ENCODE data around the gene C10orf62.
"Not testable (repeated sequence)": the region's sequence is repeated elsewhere in the genome, so short reads cannot be mapped to it uniquely, and the experiment has no call there.

C10orf62 gene

DNA sequence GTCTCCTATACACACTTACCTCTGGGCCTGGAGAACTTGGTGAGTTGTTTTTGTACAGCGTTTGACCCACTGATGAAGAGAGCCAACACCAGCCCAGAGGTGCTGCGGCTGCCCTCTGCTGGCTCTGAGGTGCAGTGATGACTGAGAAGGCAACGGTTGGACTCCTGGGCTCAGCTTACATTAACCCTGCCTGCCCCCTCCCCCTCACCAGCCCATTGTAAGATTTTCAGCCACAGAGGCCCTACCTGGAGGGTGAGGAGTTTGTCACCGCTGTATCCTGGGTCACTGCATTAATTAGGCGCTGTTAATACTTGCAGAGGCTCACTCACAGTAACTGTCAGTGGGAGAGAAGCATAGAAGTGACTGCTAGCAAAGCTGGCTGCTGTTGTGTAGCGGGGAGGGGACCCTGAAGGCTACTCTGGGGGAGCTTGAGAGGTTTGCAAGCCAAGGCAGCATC lies 35.9 kb upstream of the C10orf62 start:
- in situ Hi-C loops (cut with HindIII; ENCODE audit: low sequenced_read_pairs): no loop called here

DNA sequence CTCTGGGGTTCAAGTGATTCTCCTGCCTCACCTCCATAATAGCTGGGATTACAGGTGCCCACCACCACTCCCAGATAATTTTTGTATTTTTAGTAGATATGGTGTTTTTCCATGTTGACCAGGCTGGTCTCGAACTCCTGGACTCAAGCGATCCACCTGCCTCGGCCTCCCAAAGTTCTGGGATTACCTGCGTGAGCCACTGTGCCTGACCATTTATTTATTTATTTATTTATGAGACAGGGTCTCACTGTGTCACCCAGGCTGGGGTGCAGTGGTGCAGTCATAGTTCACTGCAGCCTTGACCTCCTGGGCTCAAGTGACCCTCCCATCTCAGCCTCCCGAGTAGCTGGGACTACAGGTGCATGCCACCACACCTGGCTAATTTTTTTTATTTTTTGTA lies 35.2 kb upstream of the C10orf62 start:
- H3K4me3 ChIP-seq (ENCODE audit: low read depth, low read length); DNase-seq (ENCODE audit: low read depth); in situ Hi-C loops (cut with HindIII; ENCODE audit: low sequenced_read_pairs): not testable (repeated sequence)

More for the DNA sequence above, 35.9 kb upstream of the C10orf62 start:
- no peak overlapping the region for H3K4me3 ChIP-seq (ENCODE audit: low read depth, low read length)
- peak; percentile 53 for DNase-seq (ENCODE audit: low read depth)
- TF ChIP-seq, protein P1, sequence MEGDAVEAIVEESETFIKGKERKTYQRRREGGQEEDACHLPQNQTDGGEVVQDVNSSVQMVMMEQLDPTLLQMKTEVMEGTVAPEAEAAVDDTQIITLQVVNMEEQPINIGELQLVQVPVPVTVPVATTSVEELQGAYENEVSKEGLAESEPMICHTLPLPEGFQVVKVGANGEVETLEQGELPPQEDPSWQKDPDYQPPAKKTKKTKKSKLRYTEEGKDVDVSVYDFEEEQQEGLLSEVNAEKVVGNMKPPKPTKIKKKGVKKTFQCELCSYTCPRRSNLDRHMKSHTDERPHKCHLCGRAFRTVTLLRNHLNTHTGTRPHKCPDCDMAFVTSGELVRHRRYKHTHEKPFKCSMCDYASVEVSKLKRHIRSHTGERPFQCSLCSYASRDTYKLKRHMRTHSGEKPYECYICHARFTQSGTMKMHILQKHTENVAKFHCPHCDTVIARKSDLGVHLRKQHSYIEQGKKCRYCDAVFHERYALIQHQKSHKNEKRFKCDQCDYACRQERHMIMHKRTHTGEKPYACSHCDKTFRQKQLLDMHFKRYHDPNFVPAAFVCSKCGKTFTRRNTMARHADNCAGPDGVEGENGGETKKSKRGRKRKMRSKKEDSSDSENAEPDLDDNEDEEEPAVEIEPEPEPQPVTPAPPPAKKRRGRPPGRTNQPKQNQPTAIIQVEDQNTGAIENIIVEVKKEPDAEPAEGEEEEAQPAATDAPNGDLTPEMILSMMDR (IDR thresholded peaks at IDR 0.05; ENCODE audit: low read depth, low read length, missing control alignments): peak; percentile 94

DNA sequence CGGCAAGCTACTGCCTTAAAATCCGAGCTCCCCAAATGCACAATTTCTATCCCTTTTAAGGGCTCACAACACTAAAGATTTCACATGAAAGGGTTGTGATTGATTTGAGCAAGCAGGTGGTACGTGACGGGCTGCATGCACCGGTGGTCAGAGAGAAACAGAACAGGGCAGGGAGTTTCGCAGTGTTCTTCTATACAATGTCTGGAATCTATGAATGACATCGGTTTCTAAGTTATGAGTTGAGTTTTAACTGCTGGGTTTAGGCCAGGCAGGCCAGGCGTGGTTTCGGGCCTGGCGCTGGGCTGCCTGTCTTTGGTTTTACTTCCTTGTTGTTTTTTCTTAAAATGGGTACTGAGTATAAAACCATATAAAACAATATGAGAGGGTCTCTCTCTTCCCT lies 34.0 kb upstream of the C10orf62 start:
- H3K4me3 ChIP-seq (ENCODE audit: low read depth, low read length); in situ Hi-C loops (cut with HindIII; ENCODE audit: low sequenced_read_pairs); DNase-seq (ENCODE audit: low read depth): not testable (repeated sequence)

DNA sequence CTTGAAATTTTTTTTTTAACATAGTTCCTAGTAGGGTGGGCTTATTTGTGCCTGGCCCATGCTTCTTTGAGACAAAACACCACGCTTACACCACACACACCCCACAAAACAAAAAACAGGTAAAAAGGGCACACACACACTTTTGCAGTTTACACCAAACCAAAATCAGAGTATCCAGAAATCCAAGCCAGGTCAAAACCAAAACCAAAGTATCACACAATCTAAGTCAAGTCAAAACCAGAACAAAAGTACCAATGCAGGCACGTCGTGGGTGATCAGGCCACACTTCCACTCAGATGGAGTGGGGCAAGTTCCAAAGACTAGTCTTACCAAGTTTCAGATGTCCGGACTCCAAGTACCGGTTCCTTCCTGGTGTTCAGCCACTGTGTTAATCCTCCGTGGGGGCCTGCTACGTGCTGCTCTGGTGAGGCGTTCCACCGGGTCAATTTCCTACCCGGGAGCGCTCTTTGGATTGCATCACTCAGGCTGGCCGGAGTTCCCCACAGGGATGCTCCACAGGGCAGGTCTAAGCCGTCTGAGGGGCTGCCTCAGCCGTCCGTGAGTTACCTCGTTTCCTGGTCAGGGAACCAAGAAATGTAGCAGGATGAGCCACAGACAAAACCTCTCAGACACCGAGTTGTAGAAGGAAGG lies 28.7 kb upstream of the C10orf62 start:
- DNase-seq (ENCODE audit: low read depth); H3K4me3 ChIP-seq (ENCODE audit: low read depth, low read length); in situ Hi-C loops (cut with HindIII; ENCODE audit: low sequenced_read_pairs): not testable (repeated sequence)

DNA sequence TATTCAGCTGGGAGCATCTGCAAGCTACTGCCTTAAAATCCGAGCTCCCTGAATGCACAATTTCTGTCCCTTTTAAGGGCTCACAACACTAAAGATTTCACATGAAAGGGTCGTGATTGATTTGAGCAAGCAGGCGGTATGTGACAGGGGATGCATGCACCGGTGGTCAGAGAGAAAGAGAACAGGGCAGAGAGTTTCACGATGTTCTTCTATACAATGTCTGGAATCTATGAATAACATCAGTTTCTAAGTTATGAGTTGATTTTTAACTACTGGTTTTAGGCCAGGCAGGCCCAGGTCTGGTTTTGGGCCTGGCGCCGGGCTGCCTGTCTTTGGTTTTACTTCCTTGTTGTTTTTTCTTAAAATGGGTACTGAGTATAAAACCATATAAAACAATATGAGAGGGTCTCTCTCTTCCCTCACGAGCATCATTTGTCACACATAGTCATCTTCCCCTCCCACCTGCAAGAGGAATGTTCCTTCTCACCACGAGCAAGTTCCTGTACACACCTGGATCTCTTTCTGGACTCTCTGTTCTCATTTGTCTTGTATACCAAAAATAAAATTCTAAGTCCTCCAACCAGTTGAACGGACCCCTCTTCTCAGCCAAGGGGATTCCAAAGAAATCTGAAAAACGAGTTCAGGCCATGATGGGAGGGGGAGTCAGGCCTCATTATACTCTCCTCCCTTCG lies 28.0 kb upstream of the C10orf62 start:
- DNase-seq (ENCODE audit: low read depth); in situ Hi-C loops (cut with HindIII; ENCODE audit: low sequenced_read_pairs); H3K4me3 ChIP-seq (ENCODE audit: low read depth, low read length): not testable (repeated sequence)

DNA sequence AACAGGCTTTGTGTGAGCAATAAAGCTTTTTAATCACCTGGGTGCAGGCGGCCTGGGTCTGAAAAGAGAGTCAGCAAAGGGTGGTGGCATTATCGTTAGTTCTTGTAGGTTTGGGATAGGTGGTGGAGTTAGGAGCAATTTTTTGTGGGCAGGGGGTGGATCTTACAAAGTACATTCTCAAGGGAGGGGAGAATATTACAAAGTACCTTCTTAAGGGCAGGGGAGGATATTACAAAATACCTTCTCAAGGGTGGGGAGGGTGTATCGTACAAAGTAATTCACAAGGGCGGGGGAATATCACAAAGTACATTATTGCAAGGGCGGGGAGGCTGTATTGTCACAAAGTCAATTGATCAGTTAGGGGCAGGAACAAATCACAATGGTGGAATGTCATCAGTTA lies 27.2 kb upstream of the C10orf62 start:
- in situ Hi-C loops (cut with HindIII; ENCODE audit: low sequenced_read_pairs); H3K4me3 ChIP-seq (ENCODE audit: low read depth, low read length); DNase-seq (ENCODE audit: low read depth): not testable (repeated sequence)

DNA sequence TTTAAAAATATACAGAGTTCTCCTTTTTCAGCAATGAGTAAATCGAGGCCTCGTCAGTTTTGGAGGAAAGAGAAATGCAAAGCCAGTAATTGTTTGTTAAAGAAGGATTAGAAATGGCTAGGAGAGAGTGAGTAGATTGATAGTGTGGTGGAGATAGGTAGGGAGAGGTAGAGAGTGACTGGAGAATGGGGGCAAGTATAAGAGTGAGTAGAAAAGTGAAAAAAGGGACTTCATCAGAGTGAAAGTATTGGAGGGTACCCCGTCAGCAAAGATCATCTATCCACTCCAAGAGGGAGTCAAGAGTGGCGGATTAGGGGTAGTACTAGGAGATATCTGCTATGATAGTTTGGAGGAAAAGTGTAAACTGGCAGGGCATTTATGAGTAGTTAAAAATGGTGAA lies 26.2 kb upstream of the C10orf62 start:
- TF ChIP-seq, protein P1 (IDR thresholded peaks at IDR 0.05; ENCODE audit: low read depth, low read length, missing control alignments): no peak
- no peak for DNase-seq (ENCODE audit: low read depth)
- H3K4me3 ChIP-seq (ENCODE audit: low read depth, low read length): no peak overlapping the region
- in situ Hi-C loops (cut with HindIII; ENCODE audit: low sequenced_read_pairs): no loop called here

DNA sequence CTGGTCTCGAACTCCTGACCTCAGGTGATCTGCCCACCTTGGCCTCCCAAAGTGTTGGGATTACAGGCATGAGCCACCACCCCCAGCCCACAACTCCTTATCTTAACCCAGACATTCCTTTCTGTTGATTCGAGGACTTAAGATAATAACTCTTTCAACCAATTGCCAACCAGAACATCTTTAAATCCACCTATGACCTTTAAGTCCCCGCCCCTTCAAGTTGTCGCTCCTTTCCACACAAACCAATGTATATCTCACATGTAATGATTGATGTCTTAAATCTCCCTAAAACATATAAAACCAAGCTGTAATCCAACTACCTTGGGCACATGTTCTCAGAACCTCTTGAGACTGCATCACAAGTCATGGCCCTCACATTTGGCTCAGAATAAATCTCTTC lies 24.7 kb upstream of the C10orf62 start:
- TF ChIP-seq, protein P1 (IDR thresholded peaks at IDR 0.05; ENCODE audit: low read depth, low read length, missing control alignments): no peak
- no peak for DNase-seq (ENCODE audit: low read depth)
- no peak overlapping the region for H3K4me3 ChIP-seq (ENCODE audit: low read depth, low read length)
- in situ Hi-C loops (cut with HindIII; ENCODE audit: low sequenced_read_pairs): no loop called here

DNA sequence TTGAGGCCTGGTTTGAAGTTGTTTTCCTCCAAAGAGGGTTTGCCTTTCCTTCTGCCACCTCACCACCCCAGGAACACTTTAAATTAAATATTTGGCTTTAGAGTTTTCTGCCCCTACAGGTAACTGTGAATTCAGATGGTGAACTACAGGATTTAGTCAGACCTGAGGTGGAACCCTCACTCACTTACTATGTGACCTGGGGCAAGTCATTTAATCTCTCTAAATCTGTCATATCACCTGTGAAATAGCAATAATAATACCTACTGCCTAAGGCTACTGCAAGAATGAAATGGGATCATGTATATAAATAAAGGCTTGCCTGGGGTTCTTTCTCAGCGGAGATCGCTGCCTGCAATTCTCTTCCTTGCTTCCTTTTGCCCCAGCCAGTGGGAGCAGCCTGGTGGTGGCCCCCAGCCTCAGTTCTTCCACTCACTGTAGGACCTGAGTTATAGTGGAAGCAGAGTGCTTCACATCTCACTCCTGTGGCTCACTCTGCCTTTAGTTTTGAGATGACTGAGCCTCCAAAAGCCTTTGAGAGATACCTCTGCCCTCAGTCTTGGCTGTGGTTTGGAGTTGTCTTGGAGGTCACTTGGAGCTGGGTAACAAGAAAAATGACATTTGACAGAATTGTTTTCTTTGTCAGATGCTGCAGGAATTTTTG lies 23.1 kb upstream of the C10orf62 start:
- no peak overlapping the region for H3K4me3 ChIP-seq (ENCODE audit: low read depth, low read length)
- TF ChIP-seq, protein P1 (IDR thresholded peaks at IDR 0.05; ENCODE audit: low read depth, low read length, missing control alignments): no peak
- no peak for DNase-seq (ENCODE audit: low read depth)
- in situ Hi-C loops (cut with HindIII; ENCODE audit: low sequenced_read_pairs): no loop called here

Data from astrocyte of the cerebellum (primary cell).